MM.1S (cell line): ENCODE results near the gene DTYMK.

Experiments used
- DNase-seq: peaks from one replicate; pipeline ENCODE4 v3.0.0-alpha.2; 2015
- H2AFZ ChIP-seq: fragments of 300-600 bp; sonication (generic); 2 replicates; pipeline ENCODE4 v1.6.0; 2016; ENCODE audit warnings: antibody characterized with exemption, low read length
- H3F3A ChIP-seq: fragments of 300-600 bp; sonication (generic); 2 replicates; pipeline ENCODE4 v1.6.1; 2016; ENCODE audit warnings: mild to moderate bottlenecking, antibody characterized with exemption, low read length, moderate library complexity, mixed read lengths; ENCODE audit not compliant: insufficient read depth
- H3K27ac ChIP-seq: fragments of 300-600 bp; sonication (generic); 2 replicates; pipeline ENCODE4 v1.5.1; 2016; ENCODE audit warnings: mild to moderate bottlenecking, low read length
- H3K27me3 ChIP-seq: fragments of 300-600 bp; sonication (generic); replicated peaks from 2 replicates; pipeline ENCODE4 v1.6.0; 2016; ENCODE audit warnings: low read length; ENCODE audit not compliant: insufficient read depth
- H3K36me3 ChIP-seq: fragments of 300-600 bp; sonication (generic); replicated peaks from 2 replicates; pipeline ENCODE4 v1.6.1; 2016; ENCODE audit warnings: mild to moderate bottlenecking, low read length, mixed read lengths; ENCODE audit not compliant: insufficient read depth
- H3K4me1 ChIP-seq: fragments of 300-600 bp; sonication (generic); 2 replicates; pipeline ENCODE4 v1.6.1; 2016; ENCODE audit warnings: low read length, mixed read lengths
- H3K4me2 ChIP-seq: fragments of 300-600 bp; sonication (generic); 2 replicates; pipeline ENCODE4 v1.6.0; 2016; ENCODE audit warnings: low read depth, low read length
- H3K4me3 ChIP-seq: fragments of 300-600 bp; sonication (generic); 2 replicates; pipeline ENCODE4 v1.5.1; 2016; ENCODE audit warnings: low read length, mixed read lengths
- H3K79me2 ChIP-seq: fragments of 300-600 bp; sonication (generic); 2 replicates; pipeline ENCODE4 v1.6.1; 2016; ENCODE audit warnings: mixed run types, low read length, mixed read lengths
- H3K9ac ChIP-seq: fragments of 300-600 bp; sonication (generic); 2 replicates; pipeline ENCODE4 v1.6.1; 2016; ENCODE audit warnings: low read length, mixed read lengths
- H3K9me2 ChIP-seq: fragments of 300-600 bp; sonication (generic); replicated peaks from 2 replicates; pipeline ENCODE4 v1.6.1; 2016; ENCODE audit warnings: mild to moderate bottlenecking, low read length, mixed read lengths; ENCODE audit not compliant: insufficient read depth
- H3K9me3 ChIP-seq: fragments of 300-600 bp; sonication (generic); replicated peaks from 2 replicates; pipeline ENCODE4 v1.6.1; 2016; ENCODE audit warnings: mild to moderate bottlenecking, low read length, mixed read lengths; ENCODE audit not compliant: insufficient read depth
- H4K20me1 ChIP-seq: fragments of 300-600 bp; sonication (generic); 2 replicates; pipeline ENCODE4 v1.6.1; 2016; ENCODE audit warnings: mild to moderate bottlenecking, low read length, moderate library complexity, mixed read lengths; ENCODE audit not compliant: insufficient read depth
- EZH2 ChIP-seq: fragments of 300-600 bp; sonication (generic); optimal IDR thresholded peaks from 2 replicates; pipeline ENCODE3; 2017; ENCODE audit warnings: low read depth, mild to moderate bottlenecking, antibody characterized with exemption, low read length, mixed read lengths
- EZH2phosphoT487 ChIP-seq: fragments of 300-600 bp; sonication (generic); IDR thresholded peaks from 2 replicates; pipeline ENCODE4 v1.6.1; 2018; ENCODE audit warnings: antibody characterized with exemption, low read length
- TF ChIP-seq, protein P1 (sequence below): fragments of 300-600 bp; sonication (generic); IDR thresholded peaks from 2 replicates; pipeline ENCODE4 v1.5.1; 2016; ENCODE audit warnings: antibody characterized with exemption, low read length, mixed read lengths

Gene DTYMK

DNA sequence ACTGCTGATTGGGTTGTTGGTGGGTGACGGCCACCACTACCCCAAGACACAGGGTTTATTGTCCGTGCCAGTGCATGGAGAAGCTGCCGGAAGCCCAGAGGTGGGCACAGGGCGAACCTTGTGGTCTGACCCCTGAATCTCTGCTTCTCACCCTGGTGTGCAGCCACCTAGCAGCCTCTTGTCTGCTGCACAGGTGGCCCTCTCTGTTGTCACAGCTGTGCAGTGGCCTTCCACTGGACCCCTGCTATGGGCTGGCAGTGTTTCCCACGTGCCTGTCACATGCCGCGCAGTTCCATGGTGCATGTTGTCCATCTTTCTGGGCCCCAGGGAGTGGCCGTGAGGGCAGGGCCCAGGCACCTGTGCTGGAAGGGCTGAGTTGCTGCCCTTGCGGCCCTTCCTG lies 33.9 kb downstream of the DTYMK start:
- H3F3A ChIP-seq: no peaks in the 10 kb centered on the region
- H3K9me3 ChIP-seq: no peaks in the 10 kb centered on the region
- H2AFZ ChIP-seq: no peak overlapping the region
- no peak overlapping the region for H3K4me2 ChIP-seq
- H3K27ac ChIP-seq: no peak overlapping the region
- TF ChIP-seq, protein P1, sequence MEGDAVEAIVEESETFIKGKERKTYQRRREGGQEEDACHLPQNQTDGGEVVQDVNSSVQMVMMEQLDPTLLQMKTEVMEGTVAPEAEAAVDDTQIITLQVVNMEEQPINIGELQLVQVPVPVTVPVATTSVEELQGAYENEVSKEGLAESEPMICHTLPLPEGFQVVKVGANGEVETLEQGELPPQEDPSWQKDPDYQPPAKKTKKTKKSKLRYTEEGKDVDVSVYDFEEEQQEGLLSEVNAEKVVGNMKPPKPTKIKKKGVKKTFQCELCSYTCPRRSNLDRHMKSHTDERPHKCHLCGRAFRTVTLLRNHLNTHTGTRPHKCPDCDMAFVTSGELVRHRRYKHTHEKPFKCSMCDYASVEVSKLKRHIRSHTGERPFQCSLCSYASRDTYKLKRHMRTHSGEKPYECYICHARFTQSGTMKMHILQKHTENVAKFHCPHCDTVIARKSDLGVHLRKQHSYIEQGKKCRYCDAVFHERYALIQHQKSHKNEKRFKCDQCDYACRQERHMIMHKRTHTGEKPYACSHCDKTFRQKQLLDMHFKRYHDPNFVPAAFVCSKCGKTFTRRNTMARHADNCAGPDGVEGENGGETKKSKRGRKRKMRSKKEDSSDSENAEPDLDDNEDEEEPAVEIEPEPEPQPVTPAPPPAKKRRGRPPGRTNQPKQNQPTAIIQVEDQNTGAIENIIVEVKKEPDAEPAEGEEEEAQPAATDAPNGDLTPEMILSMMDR: no peak
- TF ChIP-seq EZH2phosphoT487 (no peak), EZH2 (no peak)
- peaks cover 27% of the 10 kb centered on the region for H3K79me2 ChIP-seq
- H3K9ac ChIP-seq: no peak overlapping the region
- H3K4me3 ChIP-seq: no peak overlapping the region
- no peak for DNase-seq
- H3K36me3 ChIP-seq: no peaks in the 10 kb centered on the region; the same call in 1 of the 2 replicates
- H4K20me1 ChIP-seq: no peaks in the 10 kb centered on the region
- no peaks in the 10 kb centered on the region for H3K9me2 ChIP-seq
- no peaks in the 10 kb centered on the region for H3K4me1 ChIP-seq
- no peaks in the 10 kb centered on the region for H3K27me3 ChIP-seq

DNA sequence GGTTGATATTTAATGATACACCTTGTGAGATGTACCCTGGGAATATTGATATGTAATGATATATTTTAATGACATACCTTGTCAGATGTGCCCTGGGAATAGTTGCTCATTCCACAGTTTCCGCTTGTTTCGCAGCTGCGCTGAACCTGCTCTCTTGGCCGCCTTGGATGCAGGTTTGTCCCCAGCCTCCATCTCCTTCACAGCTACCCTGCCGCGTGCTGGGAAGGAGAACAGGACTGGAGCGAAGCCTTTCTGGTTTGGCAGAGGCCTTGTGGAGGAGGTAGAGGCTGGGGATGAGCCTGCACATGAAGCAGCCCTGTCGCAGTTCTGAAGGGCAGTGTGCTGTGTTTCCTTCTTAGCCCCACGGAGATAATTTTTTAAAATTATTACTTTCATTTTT lies 34.5 kb downstream of the DTYMK start:
- Histone ChIP-seq H3K9me3 (no peaks in the 10 kb centered on the region), H3K27me3 (no peaks in the 10 kb centered on the region), H3K4me1 (no peaks in the 10 kb centered on the region), H4K20me1 (no peaks in the 10 kb centered on the region), H3K27ac (no peak overlapping the region), H3K36me3 (no peaks in the 10 kb centered on the region; the same call in 1 of the 2 replicates), H3K4me3 (no peak overlapping the region), H2AFZ (no peak overlapping the region), H3K9me2 (no peaks in the 10 kb centered on the region), H3K4me2 (no peak overlapping the region), H3K9ac (no peak overlapping the region), H3F3A (no peaks in the 10 kb centered on the region), H3K79me2 (peaks cover 31% of the 10 kb centered on the region)
- no peak for DNase-seq
- TF ChIP-seq EZH2phosphoT487 (no peak), EZH2 (no peak)
- TF ChIP-seq, protein P1: no peak

DNA sequence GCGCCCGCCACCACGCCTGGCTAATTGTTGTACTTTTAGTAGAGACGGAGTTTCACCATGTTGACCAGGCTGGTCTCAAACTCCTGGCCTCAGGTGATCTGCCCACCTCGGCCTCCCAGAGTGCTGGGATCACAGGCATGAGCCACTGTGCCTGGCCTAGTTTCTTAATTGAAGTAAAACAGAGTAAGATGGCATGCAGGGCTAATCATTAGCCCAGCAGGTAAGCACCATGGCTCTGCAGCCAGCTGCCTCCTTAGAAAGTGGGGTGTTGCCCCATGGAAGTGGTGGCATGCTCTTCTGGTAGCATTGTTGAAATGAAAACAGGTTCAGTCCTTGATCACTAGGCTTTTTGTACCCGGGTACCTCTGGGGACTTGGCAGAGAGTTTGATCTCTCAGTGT lies 36.7 kb downstream of the DTYMK start:
- Histone ChIP-seq H3K4me2 (no peak overlapping the region), H3K79me2 (peaks cover 53% of the 10 kb centered on the region)
- no peak for TF ChIP-seq EZH2phosphoT487
- TF ChIP-seq EZH2: no peak
- TF ChIP-seq, protein P1: no peak

DNA sequence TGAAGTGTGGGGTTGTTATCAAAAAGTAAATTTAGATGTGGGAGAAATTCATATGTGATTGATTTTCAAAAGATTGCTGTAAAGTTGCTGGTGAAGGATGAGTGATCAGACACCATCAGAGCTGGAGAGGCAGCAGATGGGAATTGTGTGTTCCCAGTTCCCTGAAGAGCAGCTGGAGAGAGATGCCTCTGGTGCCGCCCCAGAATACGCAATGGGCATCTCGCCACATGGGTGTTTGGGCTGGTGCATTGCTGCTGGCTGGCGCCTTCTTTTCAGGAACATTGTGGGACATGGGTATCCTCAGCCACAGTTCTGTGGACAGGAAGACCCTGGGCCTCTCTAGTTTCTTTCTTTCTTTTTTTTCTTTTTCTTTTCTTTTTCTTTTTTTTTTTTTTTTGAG lies 37.2 kb downstream of the DTYMK start:
- no peaks in the 10 kb centered on the region for H4K20me1 ChIP-seq

More for the DNA sequence above, 36.7 kb downstream of the DTYMK start:
- H2AFZ ChIP-seq: no peak overlapping the region
- H3K36me3 ChIP-seq: no peaks in the 10 kb centered on the region; the same call in 1 of the 2 replicates
- H3K27ac ChIP-seq: no peak overlapping the region
- no peak for DNase-seq
- no peaks in the 10 kb centered on the region for H3K4me1 ChIP-seq
- H3K27me3 ChIP-seq: no peaks in the 10 kb centered on the region
- H4K20me1 ChIP-seq: no peaks in the 10 kb centered on the region
- no peaks in the 10 kb centered on the region for H3K9me2 ChIP-seq
- no peak overlapping the region for H3K4me3 ChIP-seq
- no peak overlapping the region for H3K9ac ChIP-seq
- H3K9me3 ChIP-seq: no peaks in the 10 kb centered on the region
- H3F3A ChIP-seq: no peaks in the 10 kb centered on the region

More for the DNA sequence above, 37.2 kb downstream of the DTYMK start:
- no peaks in the 10 kb centered on the region for H3K4me1 ChIP-seq
- H3K4me2 ChIP-seq: no peak overlapping the region
- no peak overlapping the region for H2AFZ ChIP-seq
- no peaks in the 10 kb centered on the region; the same call in 1 of the 2 replicates for H3K36me3 ChIP-seq
- no peaks in the 10 kb centered on the region for H3K9me3 ChIP-seq
- no peaks in the 10 kb centered on the region for H3K27me3 ChIP-seq
- H3F3A ChIP-seq: no peaks in the 10 kb centered on the region
- H3K9ac ChIP-seq: no peak overlapping the region
- H3K79me2 ChIP-seq: peaks cover 56% of the 10 kb centered on the region
- H3K9me2 ChIP-seq: no peaks in the 10 kb centered on the region
- no peak overlapping the region for H3K27ac ChIP-seq
- no peak for DNase-seq
- H3K4me3 ChIP-seq: no peak overlapping the region
- TF ChIP-seq EZH2 (no peak), EZH2phosphoT487 (no peak)
- TF ChIP-seq, protein P1: no peak
